ENCODE measurements around the gene HSDL2.

DNA sequence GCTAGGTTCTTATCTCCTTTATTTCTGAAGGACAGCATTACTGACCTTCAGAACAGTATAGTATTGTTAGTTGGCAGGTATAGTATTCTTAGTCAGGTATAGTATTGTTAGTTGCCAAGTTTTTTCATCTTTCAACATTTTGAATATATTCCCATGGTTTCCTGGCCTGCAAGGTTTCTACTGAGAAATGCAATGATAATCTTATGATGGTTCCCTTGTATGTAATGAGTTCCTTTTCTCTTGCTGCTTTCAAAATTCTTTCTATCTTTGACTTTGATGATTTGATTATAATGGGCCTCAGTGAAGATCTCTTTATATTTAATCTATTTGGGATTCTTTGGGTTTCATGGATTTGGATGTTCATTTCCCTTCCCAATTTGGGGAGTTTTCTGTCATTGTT is 12.4 kb upstream of the HSDL2 start:
- no peak for TF ChIP-seq CREB1 (IDR thresholded peaks at IDR 0.05; ENCODE audit: low read depth)
- no peak for TF ChIP-seq ZBTB7A (IDR thresholded peaks at IDR 0.05; ENCODE audit: low read depth)
- no peak for TF ChIP-seq EGR1 (IDR thresholded peaks at IDR 0.05)
- TF ChIP-seq, protein P1, sequence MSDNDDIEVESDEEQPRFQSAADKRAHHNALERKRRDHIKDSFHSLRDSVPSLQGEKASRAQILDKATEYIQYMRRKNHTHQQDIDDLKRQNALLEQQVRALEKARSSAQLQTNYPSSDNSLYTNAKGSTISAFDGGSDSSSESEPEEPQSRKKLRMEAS (IDR thresholded peaks at IDR 0.05): no peak
- TF ChIP-seq EP300 (IDR thresholded peaks at IDR 0.05; ENCODE audit: borderline replicate concordance): no peak
- no peak for TF ChIP-seq YY1 (IDR thresholded peaks at IDR 0.05; ENCODE audit: low read depth)
- TF ChIP-seq, protein P2, sequence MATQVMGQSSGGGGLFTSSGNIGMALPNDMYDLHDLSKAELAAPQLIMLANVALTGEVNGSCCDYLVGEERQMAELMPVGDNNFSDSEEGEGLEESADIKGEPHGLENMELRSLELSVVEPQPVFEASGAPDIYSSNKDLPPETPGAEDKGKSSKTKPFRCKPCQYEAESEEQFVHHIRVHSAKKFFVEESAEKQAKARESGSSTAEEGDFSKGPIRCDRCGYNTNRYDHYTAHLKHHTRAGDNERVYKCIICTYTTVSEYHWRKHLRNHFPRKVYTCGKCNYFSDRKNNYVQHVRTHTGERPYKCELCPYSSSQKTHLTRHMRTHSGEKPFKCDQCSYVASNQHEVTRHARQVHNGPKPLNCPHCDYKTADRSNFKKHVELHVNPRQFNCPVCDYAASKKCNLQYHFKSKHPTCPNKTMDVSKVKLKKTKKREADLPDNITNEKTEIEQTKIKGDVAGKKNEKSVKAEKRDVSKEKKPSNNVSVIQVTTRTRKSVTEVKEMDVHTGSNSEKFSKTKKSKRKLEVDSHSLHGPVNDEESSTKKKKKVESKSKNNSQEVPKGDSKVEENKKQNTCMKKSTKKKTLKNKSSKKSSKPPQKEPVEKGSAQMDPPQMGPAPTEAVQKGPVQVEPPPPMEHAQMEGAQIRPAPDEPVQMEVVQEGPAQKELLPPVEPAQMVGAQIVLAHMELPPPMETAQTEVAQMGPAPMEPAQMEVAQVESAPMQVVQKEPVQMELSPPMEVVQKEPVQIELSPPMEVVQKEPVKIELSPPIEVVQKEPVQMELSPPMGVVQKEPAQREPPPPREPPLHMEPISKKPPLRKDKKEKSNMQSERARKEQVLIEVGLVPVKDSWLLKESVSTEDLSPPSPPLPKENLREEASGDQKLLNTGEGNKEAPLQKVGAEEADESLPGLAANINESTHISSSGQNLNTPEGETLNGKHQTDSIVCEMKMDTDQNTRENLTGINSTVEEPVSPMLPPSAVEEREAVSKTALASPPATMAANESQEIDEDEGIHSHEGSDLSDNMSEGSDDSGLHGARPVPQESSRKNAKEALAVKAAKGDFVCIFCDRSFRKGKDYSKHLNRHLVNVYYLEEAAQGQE (IDR thresholded peaks at IDR 0.05; ENCODE audit: low read depth): no peak
- no peak for TF ChIP-seq CEBPB (IDR thresholded peaks at IDR 0.05)
- TF ChIP-seq NFIC (IDR thresholded peaks at IDR 0.05): no peak
- TF ChIP-seq, protein P3, sequence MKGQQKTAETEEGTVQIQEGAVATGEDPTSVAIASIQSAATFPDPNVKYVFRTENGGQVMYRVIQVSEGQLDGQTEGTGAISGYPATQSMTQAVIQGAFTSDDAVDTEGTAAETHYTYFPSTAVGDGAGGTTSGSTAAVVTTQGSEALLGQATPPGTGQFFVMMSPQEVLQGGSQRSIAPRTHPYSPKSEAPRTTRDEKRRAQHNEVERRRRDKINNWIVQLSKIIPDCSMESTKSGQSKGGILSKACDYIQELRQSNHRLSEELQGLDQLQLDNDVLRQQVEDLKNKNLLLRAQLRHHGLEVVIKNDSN (IDR thresholded peaks at IDR 0.05): no peak
- TF ChIP-seq TAF1 (IDR thresholded peaks at IDR 0.05; ENCODE audit: low read depth): no peak
- no peak for TF ChIP-seq TEAD4 (IDR thresholded peaks at IDR 0.05)
- no peak for TF ChIP-seq TCF12 (IDR thresholded peaks at IDR 0.05; ENCODE audit: low read depth)
